Panc1 (cell line): ENCODE measurements around the gene DNASE1L2. TPM values are rescaled to one million over a fixed set of nuclear protein-coding genes. Genes with fewer than 3 reads are reported as not detected.
A peak's percentile ranks its signal among the peaks of the same experiment; 100 is the strongest.

ENCODE experiments used
- ATAC-seq: fragments of 200-7000 bp; cut with Tn5 transposase; 2 replicates; pipeline ENCODE4 v1.9.1; 2020; ENCODE audit warnings: mild to moderate bottlenecking, moderate library complexity
- BruUV-seq: library from RNA; stranded (reverse); fragments of 400-500 nt; replicated peaks from 2 replicates; lab custom pipeline; 2021; lab: Mats Ljungman, UMichigan
- CTCF ChIA-PET: fragments of 300-600 bp; sonication (Branson Sonifier 250); formaldehyde crosslinking; loops from one replicate; lab custom pipeline; 2022; ENCODE audit warnings: antibody characterized with exemption; lab: Charles Lee
- POLR2A ChIA-PET: fragments of 300-600 bp; sonication (Branson Sonifier 250); formaldehyde crosslinking; loops from one replicate; lab custom pipeline; 2022; ENCODE audit warnings: antibody characterized with exemption; lab: Charles Lee
- DNase-seq: peaks from one replicate; pipeline ENCODE4 v3.0.0-alpha.2; 2010; ENCODE audit warnings: low read depth, low spot score
- H3K27ac ChIP-seq: 2 replicates; pipeline ENCODE4 v1.5.1; 2011; ENCODE audit warnings: mild to moderate bottlenecking, low read length, inconsistent platforms
- H3K27me3 ChIP-seq: fragments of 200-500 bp; sonication (Bioruptor generic); 2 replicates; pipeline ENCODE4 v1.6.0; 2014; ENCODE audit warnings: low read length, inconsistent platforms; ENCODE audit not compliant: control insufficient read depth, insufficient read depth
- H3K36me3 ChIP-seq: fragments of 200-500 bp; sonication (Bioruptor generic); 2 replicates; pipeline ENCODE4 v1.5.1; 2014; ENCODE audit warnings: inconsistent platforms, mild to moderate bottlenecking, low read length, moderate library complexity; ENCODE audit not compliant: control insufficient read depth, insufficient read depth
- H3K4me1 ChIP-seq: 2 replicates; pipeline ENCODE4 v1.5.1; 2011; ENCODE audit warnings: inconsistent platforms, mild to moderate bottlenecking, low read length, moderate library complexity; ENCODE audit not compliant: control insufficient read depth, insufficient read depth
- H3K4me3 ChIP-seq, 2 experiments: 2 replicates each; pipeline ENCODE4 v1.5.1; 2011 to 2012; ENCODE audit warnings: low read depth in 2 of 2, low read length in 2 of 2, mild to moderate bottlenecking in 2 of 2, inconsistent platforms in 1 of 2, moderate library complexity in 1 of 2
- H3K9me3 ChIP-seq: fragments of 200-500 bp; sonication (Bioruptor generic); 2 replicates; pipeline ENCODE4 v1.5.1; 2014; ENCODE audit warnings: low read depth, mild to moderate bottlenecking, inconsistent platforms, low read length, moderate library complexity; ENCODE audit not compliant: control insufficient read depth, insufficient read depth
- POLR2AphosphoS5 ChIP-seq: IDR thresholded peaks from 2 replicates; pipeline ENCODE4 v1.6.1; 2012; ENCODE audit warnings: mild to moderate bottlenecking, low read depth, low read length, moderate library complexity
- SIN3A ChIP-seq: IDR thresholded peaks from 2 replicates; pipeline ENCODE4 v1.6.1; 2012; ENCODE audit warnings: low read depth, mild to moderate bottlenecking, low read length, moderate library complexity, borderline replicate concordance; ENCODE audit not compliant: insufficient read depth
- TCF7L2 ChIP-seq: IDR thresholded peaks from 2 replicates; pipeline ENCODE4 v1.6.1; 2011; ENCODE audit warnings: mild to moderate bottlenecking, low read depth, low read length, inconsistent platforms
- in situ Hi-C: cut with HindIII; loops from 2 replicates; pipeline ENCODE4 v1.10.0; 2016; ENCODE audit warnings: low sequenced_read_pairs, low pct_unique_long_range_greater_than_20kb
- intact Hi-C: fragments of 100-400 bp; cut with micrococcal nuclease; formaldehyde crosslinking; loops from one replicate; pipeline ENCODE4 v1.10.0; 2022; ENCODE audit not compliant: unreplicated experiment
- total RNA-seq: library from RNA; stranded (reverse); gene quantifications from one replicate; pipeline ENCODE4 v1.2.1, GENCODE V29; 2021; ENCODE audit not compliant: unreplicated experiment
- TF ChIP-seq, protein P1 (sequence below): fragments of 450-650 bp; IDR thresholded peaks from 2 replicates; pipeline ENCODE4 v1.5.1; 2017; ENCODE audit warnings: mild to moderate bottlenecking
- TF ChIP-seq, protein P2 (sequence below), 2 experiments: IDR thresholded peaks; 2 replicates each; pipeline ENCODE4 v1.6.1; 2011 to 2012; ENCODE audit warnings: low read depth in 2 of 2, control low read depth in 1 of 2, low read length in 1 of 2, mild to moderate bottlenecking in 1 of 2, moderate library complexity in 1 of 2; ENCODE audit not compliant: insufficient read depth in 1 of 2

Gene DNASE1L2
- total RNA-seq, 1 experiment from 2014 or later = 4.4 TPM

DNA sequence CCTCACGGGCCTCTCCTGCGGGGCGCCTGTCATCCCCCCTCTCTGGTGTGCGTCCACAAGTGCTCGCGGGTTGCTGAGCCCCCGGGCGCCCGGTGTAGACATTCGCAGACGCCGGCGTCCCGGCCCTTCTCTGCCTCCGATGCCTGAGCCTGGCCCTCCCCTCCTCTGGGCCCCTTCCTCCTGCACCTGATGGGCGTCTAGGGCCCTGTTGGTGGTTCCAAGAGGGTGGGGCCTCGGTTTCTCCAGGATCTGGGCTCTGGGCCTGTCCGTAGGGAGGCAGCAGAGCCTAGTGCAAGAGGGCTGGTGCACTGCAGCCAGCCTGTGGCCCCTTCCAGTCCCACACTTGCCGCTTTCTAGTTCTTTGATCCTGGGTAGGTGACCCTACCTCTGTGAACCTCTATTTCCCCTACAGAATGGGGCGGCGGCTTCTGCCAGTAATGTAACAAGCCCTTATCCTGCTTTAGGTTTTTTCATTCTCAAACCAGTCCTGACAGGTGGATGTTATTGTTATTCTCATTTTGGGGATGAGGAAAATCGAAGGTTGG lies 12.2 kb upstream of the DNASE1L2 start:
- H3K36me3 ChIP-seq = peaks cover 7% of the 10 kb centered on the region; the same call in 1 of the 2 replicates
- H3K9me3 ChIP-seq = no peaks in the 10 kb centered on the region
- H3K4me3 ChIP-seq = peak overlapping the region; percentile 95 to 96
- peaks cover 16% of the 10 kb centered on the region for H3K4me1 ChIP-seq
- DNase-seq (no peak), ATAC-seq (peak; percentile 53)
- POLR2A ChIA-PET = no interaction called here
- H3K27me3 ChIP-seq = no peaks in the 10 kb centered on the region
- CTCF ChIA-PET = no interaction called here
- intact Hi-C loops = no loop called here
- in situ Hi-C loops = no loop called here
- H3K27ac ChIP-seq = peak overlapping the region; percentile 75
- TF ChIP-seq POLR2AphosphoS5 (no peak), SIN3A (no peak), TCF7L2 (no peak)
- TF ChIP-seq, protein P1, sequence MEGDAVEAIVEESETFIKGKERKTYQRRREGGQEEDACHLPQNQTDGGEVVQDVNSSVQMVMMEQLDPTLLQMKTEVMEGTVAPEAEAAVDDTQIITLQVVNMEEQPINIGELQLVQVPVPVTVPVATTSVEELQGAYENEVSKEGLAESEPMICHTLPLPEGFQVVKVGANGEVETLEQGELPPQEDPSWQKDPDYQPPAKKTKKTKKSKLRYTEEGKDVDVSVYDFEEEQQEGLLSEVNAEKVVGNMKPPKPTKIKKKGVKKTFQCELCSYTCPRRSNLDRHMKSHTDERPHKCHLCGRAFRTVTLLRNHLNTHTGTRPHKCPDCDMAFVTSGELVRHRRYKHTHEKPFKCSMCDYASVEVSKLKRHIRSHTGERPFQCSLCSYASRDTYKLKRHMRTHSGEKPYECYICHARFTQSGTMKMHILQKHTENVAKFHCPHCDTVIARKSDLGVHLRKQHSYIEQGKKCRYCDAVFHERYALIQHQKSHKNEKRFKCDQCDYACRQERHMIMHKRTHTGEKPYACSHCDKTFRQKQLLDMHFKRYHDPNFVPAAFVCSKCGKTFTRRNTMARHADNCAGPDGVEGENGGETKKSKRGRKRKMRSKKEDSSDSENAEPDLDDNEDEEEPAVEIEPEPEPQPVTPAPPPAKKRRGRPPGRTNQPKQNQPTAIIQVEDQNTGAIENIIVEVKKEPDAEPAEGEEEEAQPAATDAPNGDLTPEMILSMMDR = no peak
- TF ChIP-seq, protein P2, sequence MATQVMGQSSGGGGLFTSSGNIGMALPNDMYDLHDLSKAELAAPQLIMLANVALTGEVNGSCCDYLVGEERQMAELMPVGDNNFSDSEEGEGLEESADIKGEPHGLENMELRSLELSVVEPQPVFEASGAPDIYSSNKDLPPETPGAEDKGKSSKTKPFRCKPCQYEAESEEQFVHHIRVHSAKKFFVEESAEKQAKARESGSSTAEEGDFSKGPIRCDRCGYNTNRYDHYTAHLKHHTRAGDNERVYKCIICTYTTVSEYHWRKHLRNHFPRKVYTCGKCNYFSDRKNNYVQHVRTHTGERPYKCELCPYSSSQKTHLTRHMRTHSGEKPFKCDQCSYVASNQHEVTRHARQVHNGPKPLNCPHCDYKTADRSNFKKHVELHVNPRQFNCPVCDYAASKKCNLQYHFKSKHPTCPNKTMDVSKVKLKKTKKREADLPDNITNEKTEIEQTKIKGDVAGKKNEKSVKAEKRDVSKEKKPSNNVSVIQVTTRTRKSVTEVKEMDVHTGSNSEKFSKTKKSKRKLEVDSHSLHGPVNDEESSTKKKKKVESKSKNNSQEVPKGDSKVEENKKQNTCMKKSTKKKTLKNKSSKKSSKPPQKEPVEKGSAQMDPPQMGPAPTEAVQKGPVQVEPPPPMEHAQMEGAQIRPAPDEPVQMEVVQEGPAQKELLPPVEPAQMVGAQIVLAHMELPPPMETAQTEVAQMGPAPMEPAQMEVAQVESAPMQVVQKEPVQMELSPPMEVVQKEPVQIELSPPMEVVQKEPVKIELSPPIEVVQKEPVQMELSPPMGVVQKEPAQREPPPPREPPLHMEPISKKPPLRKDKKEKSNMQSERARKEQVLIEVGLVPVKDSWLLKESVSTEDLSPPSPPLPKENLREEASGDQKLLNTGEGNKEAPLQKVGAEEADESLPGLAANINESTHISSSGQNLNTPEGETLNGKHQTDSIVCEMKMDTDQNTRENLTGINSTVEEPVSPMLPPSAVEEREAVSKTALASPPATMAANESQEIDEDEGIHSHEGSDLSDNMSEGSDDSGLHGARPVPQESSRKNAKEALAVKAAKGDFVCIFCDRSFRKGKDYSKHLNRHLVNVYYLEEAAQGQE (IDR thresholded peaks at IDR 0.05; ENCODE audit: insufficient read depth in 1 of 2, low read depth in 2 of 2, low read length in 1 of 2) = no peak
- BruUV-seq = TSS peak; percentile 78

DNA sequence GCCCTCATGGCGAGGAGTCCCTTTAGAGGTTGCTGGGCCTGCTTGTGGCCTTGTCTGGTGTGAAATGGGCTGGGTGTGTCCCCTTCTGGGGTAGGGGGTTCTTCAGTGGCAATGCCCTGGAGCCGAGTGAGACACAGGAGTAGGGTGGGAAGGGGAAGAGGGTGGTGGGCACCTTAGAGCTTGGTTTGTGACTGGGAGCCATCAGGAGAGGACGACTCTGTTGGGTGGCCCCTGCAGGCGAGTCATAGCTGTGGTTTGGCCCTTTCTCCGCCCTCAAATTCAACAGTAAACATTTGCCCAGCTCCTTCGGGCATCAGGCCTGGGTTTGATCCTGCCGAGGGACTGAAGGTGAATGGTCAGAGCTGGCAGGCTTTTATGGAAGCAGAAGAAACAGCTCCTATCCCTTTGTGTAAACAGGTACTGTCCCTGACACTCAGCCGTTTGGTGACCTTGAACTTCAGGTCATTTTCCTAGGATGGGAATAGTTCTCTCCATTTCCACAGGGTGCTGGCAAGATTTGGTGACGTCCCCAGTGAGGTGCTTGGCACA lies 9.9 kb upstream of the DNASE1L2 start:
- Histone ChIP-seq H3K4me1 (peaks cover 16% of the 10 kb centered on the region), H3K27ac (peak overlapping the region; percentile 74), H3K9me3 (no peaks in the 10 kb centered on the region), H3K36me3 (peaks cover 8% of the 10 kb centered on the region; the same call in 1 of the 2 replicates), H3K4me3 (peak overlapping the region in 1 of 2 experiments; percentile 10; a peak in 1 of 4 replicates), H3K27me3 (no peaks in the 10 kb centered on the region)
- ATAC-seq (no peak), DNase-seq (no peak)
- intact Hi-C loops = no loop called here
- POLR2A ChIA-PET = interaction anchor here (0.7 kb wide), 1 partner anchor 11 kb away, joined by 12 read pairs; no protein-coding TSS in a partner anchor
- TF ChIP-seq, protein P1 = no peak
- TF ChIP-seq POLR2AphosphoS5 (no peak), SIN3A (no peak), TCF7L2 (no peak)
- TF ChIP-seq, protein P2 (IDR thresholded peaks at IDR 0.05; ENCODE audit: insufficient read depth in 1 of 2, low read depth in 2 of 2, low read length in 1 of 2) = no peak
- BruUV-seq = TSS peak; percentile 61
- in situ Hi-C loops = no loop called here
- CTCF ChIA-PET = interaction anchor here (0.7 to 1.1 kb wide), 2 partner anchors 31 to 201 kb away, joined by 3 to 5 read pairs; no protein-coding TSS in a partner anchor
